A549 (cell line): ENCODE data around the gene NAA50. TPM values are rescaled to one million over a fixed set of nuclear protein-coding genes. Genes with fewer than 3 reads are reported as not detected.

Experiments
- ATAC-seq, 2 experiments: fragments of 200-7000 bp in 1 of 2; fragments of >200 bp in 1 of 2; cut with Nextera tagmentation in 1 of 2; cut with Tn5 transposase in 1 of 2; 3 replicates each; pipeline versions ENCODE4 v1.8.0 to v1.9.1; 2018 to 2020; ENCODE audit warnings: mild to moderate bottlenecking in 1 of 2, moderate library complexity in 1 of 2
- CTCF ChIA-PET: fragments of 300-600 bp; sonication (Branson Sonifier 250); formaldehyde crosslinking; extraction: SDS; loops from one replicate; lab custom pipeline; 2021; ENCODE audit warnings: antibody characterized with exemption, inconsistent platforms; lab: Yijun Ruan, JAX
- POLR2A ChIA-PET: fragments of 350-600 bp; formaldehyde crosslinking; extraction: SDS; loops from one replicate; lab custom pipeline; 2021; ENCODE audit warnings: antibody characterized with exemption, inconsistent platforms; lab: Yijun Ruan, JAX
- DNase-seq, 2 experiments: peaks; one replicate each; pipeline versions ENCODE4 v3.0.0 to v3.0.0-alpha.2; 2011 to 2016; ENCODE audit warnings: low read depth in 1 of 2, low spot score in 1 of 2
- FAIRE-seq: peaks from 2 replicates; lab custom pipeline; 2011; peaks lifted over from hg19 to GRCh38; lab: Jason Lieb, UNC
- H3K27ac ChIP-seq, 2 experiments: fragments of >200 bp; sonication (Bioruptor Twin); formaldehyde crosslinking; 3 replicates each; pipeline ENCODE4 v1.5.1; 2016 to 2017
- H3K4me1 ChIP-seq: fragments of >200 bp; sonication (Bioruptor Twin); formaldehyde crosslinking; 3 replicates; pipeline ENCODE4 v1.6.1; 2016
- H3K4me2 ChIP-seq: fragments of >200 bp; sonication (Bioruptor Twin); formaldehyde crosslinking; 3 replicates; pipeline ENCODE4 v1.6.1; 2016
- H3K4me3 ChIP-seq: fragments of >200 bp; sonication (Bioruptor Twin); formaldehyde crosslinking; 3 replicates; pipeline ENCODE4 v1.5.1; 2016
- H3K9me3 ChIP-seq: fragments of >200 bp; sonication (Bioruptor Twin); formaldehyde crosslinking; 3 replicates; pipeline ENCODE4 v1.6.1; 2016
- BHLHE40 ChIP-seq: IDR thresholded peaks from 2 replicates; pipeline ENCODE4 v1.6.1; 2012; ENCODE audit warnings: low read depth, low read length, inconsistent platforms
- CBX2 ChIP-seq: fragments of 200-600 bp; sonication (generic); IDR thresholded peaks from 2 replicates; pipeline ENCODE4 v1.6.1; 2016; ENCODE audit warnings: low read depth, mild to moderate bottlenecking, borderline replicate concordance
- CHD2 ChIP-seq: fragments of 150-350 bp; IDR thresholded peaks from 2 replicates; pipeline ENCODE4 v1.6.1; 2014; ENCODE audit warnings: low read length; ENCODE audit not compliant: partially characterized antibody
- EHMT2 ChIP-seq: fragments of 200-600 bp; sonication (generic); IDR thresholded peaks from 2 replicates; pipeline ENCODE4 v1.6.1; 2016; ENCODE audit warnings: antibody characterized with exemption, low read depth, mild to moderate bottlenecking, moderate library complexity
- FOSL2 ChIP-seq, 2 experiments: fragments of 450-650 bp in 1 of 2; fragments of >200 bp in 1 of 2; sonication (Bioruptor Twin) in 1 of 2; formaldehyde crosslinking; IDR thresholded peaks; 2 replicates each; pipeline versions ENCODE4 v1.5.0 to v1.6.1; 2016 to 2020; ENCODE audit warnings: mild to moderate bottlenecking in 1 of 2, moderate library complexity in 1 of 2
- FOXS1 ChIP-seq: fragments of 250-450 bp; sonication (Bioruptor Pico); IDR thresholded peaks from 2 replicates; pipeline ENCODE4 v1.5.0; 2020; ENCODE audit warnings: mild to moderate bottlenecking, moderate library complexity
- HDAC2 ChIP-seq: fragments of 200-600 bp; sonication (generic); IDR thresholded peaks from 2 replicates; pipeline ENCODE4 v1.6.1; 2016
- HOXB13 ChIP-seq: fragments of 250-450 bp; sonication (Bioruptor Pico); IDR thresholded peaks from 2 replicates; pipeline ENCODE4 v1.5.0; 2020; ENCODE audit warnings: low read depth, mild to moderate bottlenecking, moderate library complexity
- KDM1A ChIP-seq: fragments of 200-600 bp; sonication (generic); IDR thresholded peaks from 2 replicates; pipeline ENCODE4 v1.6.1; 2016; ENCODE audit warnings: low read depth, mild to moderate bottlenecking
- MAFK ChIP-seq: fragments of 450-650 bp; IDR thresholded peaks from 2 replicates; pipeline ENCODE4 v1.6.1; 2014; ENCODE audit not compliant: partially characterized antibody
- NFE2L2 ChIP-seq: fragments of 150-350 bp; conservative IDR thresholded peaks from 2 replicates; pipeline ENCODE4 v1.6.1; 2014; ENCODE audit warnings: low read length
- NPAS2 ChIP-seq: fragments of 250-450 bp; sonication (Bioruptor Pico); IDR thresholded peaks from 2 replicates; pipeline ENCODE4 v1.8.0; 2022; ENCODE audit warnings: mild to moderate bottlenecking, moderate library complexity, borderline replicate concordance
- POLR2A ChIP-seq: IDR thresholded peaks from 2 replicates; pipeline ENCODE4 v1.6.1; 2012; ENCODE audit warnings: mild to moderate bottlenecking, low read length
- RAD21 ChIP-seq, 2 experiments: fragments of >200 bp in 1 of 2; sonication (Bioruptor Twin) in 1 of 2; formaldehyde crosslinking in 1 of 2; IDR thresholded peaks in 1 of 2; conservative IDR thresholded peaks in 1 of 2; 2 replicates in 1 of 2; 3 replicates in 1 of 2; pipeline ENCODE4 v1.6.1; 2012 to 2018; ENCODE audit warnings: inconsistent platforms in 1 of 2
- RARB ChIP-seq: fragments of 250-450 bp; sonication (Bioruptor Pico); IDR thresholded peaks from 2 replicates; pipeline ENCODE4 v1.8.0; 2021; ENCODE audit warnings: mild to moderate bottlenecking, moderate library complexity
- RNF2 ChIP-seq: fragments of 200-600 bp; sonication (generic); IDR thresholded peaks from 2 replicates; pipeline ENCODE4 v1.6.1; 2016; ENCODE audit warnings: low read depth, mild to moderate bottlenecking, antibody characterized with exemption, moderate library complexity, borderline replicate concordance
- SREBF2 ChIP-seq: fragments of 450-650 bp; IDR thresholded peaks from 2 replicates; pipeline ENCODE4 v1.6.1; 2014; ENCODE audit warnings: mild to moderate bottlenecking, moderate library complexity
- TFCP2L1 ChIP-seq: fragments of 250-450 bp; sonication (Bioruptor Pico); IDR thresholded peaks from 2 replicates; pipeline ENCODE4 v1.5.0; 2021; ENCODE audit warnings: mild to moderate bottlenecking
- ZC3H11A ChIP-seq: fragments of 450-650 bp; IDR thresholded peaks from 2 replicates; pipeline ENCODE4 v1.6.1; 2014; ENCODE audit warnings: antibody characterized with exemption, mild to moderate bottlenecking
- ZNF302 ChIP-seq: fragments of 250-450 bp; sonication (Bioruptor Pico); IDR thresholded peaks from 2 replicates; pipeline ENCODE4 v1.9.0; 2021; ENCODE audit warnings: inconsistent platforms, mild to moderate bottlenecking, moderate library complexity
- ZSCAN20 ChIP-seq: fragments of 250-450 bp; sonication (Bioruptor Pico); IDR thresholded peaks from 2 replicates; pipeline ENCODE4 v1.8.0; 2022; ENCODE audit warnings: mild to moderate bottlenecking, moderate library complexity
- WGBS: methylation state at CpG from one replicate; pipeline ENCODE4 v1.1.6; 2017; ENCODE audit errors: missing lambda C conversion rate; 5-methylcytosine and 5-hydroxymethylcytosine counted together
- polyA plus RNA-seq, 4 experiments: library from polyadenylated mRNA; depleted of rRNA in 3 of 4; stranded (reverse); fragments of >200 nt; fragmentation: RNase III in 1 of 4; extraction: RNeasy Plus Mini Kit Qiagen cat#74134 plus additional on column Dnase treatment in 1 of 4; gene quantifications; 2 replicates in 3 of 4; 3 replicates in 1 of 4; pipeline ENCODE4 v1.2.3, GENCODE V29; 2011 to 2017
- TF ChIP-seq, protein P1 (sequence below): fragments of >200 bp; sonication (Bioruptor Twin); formaldehyde crosslinking; IDR thresholded peaks from 3 replicates; pipeline ENCODE4 v1.6.1; 2016
- TF ChIP-seq, protein P2 (sequence below): fragments of 200-600 bp; sonication (generic); IDR thresholded peaks from 2 replicates; pipeline ENCODE4 v1.6.1; 2016; ENCODE audit warnings: antibody characterized with exemption, mild to moderate bottlenecking, moderate library complexity
- TF ChIP-seq, protein P3 (sequence below): IDR thresholded peaks from 2 replicates; pipeline ENCODE4 v1.6.1; 2012
- TF ChIP-seq, protein P4 (sequence below): fragments of >200 bp; sonication (Bioruptor Twin); formaldehyde crosslinking; IDR thresholded peaks from 3 replicates; pipeline ENCODE4 v1.5.1; 2016

The NAA50 gene
- polyA plus RNA-seq, 2 of the 4 experiments (the other 2 are of a cell fraction): 141 to 180 TPM

DNA sequence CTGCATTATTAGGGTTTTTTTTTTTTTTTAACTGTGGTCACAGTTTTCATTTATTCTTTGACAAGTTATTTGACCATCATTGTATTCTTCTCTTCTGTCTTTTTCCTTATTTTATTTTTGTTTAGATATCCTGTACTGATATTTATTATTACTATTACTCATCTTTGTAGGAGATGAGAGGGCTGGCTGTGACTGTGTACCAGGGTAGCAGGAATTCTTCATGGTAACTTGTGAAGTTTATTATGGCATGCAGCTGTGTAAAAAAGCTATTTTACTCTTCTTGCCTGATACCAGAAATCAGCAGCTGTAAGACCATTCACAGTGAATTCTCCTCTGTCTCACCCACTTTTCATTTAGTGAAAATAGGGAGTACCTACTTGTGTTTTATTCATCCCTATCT is 45.3 kb upstream of the NAA50 start:
- H3K4me3 ChIP-seq: no peak overlapping the region
- ChIA-PET CTCF (interaction anchor here (0.9 to 2.4 kb wide), 3 partner anchors 11 to 55 kb away, joined by 3 to 7 read pairs (median 3); no protein-coding TSS in a partner anchor), POLR2A (interaction anchor here (0.7 kb wide), 1 partner anchor 1694 kb away, joined by 4 read pairs; no protein-coding TSS in a partner anchor)
- no peaks in the 10 kb centered on the region for H3K9me3 ChIP-seq
- no peaks in the 10 kb centered on the region for H3K4me1 ChIP-seq
- ATAC-seq (no peak), DNase-seq (no peak), FAIRE-seq (no peak)
- H3K27ac ChIP-seq: no peak overlapping the region
- no peak overlapping the region for H3K4me2 ChIP-seq
- no peak for TF ChIP-seq CHD2
- TF ChIP-seq HOXB13 (CRISPR knock-in tag): no peak
- no peak for TF ChIP-seq TFCP2L1 (CRISPR knock-in tag)
- TF ChIP-seq RARB (CRISPR knock-in tag): no peak
- no peak for TF ChIP-seq SREBF2
- no peak for TF ChIP-seq EHMT2
- no peak for TF ChIP-seq ZNF302 (CRISPR knock-in tag)
- TF ChIP-seq ZSCAN20 (CRISPR knock-in tag): no peak
- no peak for TF ChIP-seq CBX2
- TF ChIP-seq, protein P1, sequence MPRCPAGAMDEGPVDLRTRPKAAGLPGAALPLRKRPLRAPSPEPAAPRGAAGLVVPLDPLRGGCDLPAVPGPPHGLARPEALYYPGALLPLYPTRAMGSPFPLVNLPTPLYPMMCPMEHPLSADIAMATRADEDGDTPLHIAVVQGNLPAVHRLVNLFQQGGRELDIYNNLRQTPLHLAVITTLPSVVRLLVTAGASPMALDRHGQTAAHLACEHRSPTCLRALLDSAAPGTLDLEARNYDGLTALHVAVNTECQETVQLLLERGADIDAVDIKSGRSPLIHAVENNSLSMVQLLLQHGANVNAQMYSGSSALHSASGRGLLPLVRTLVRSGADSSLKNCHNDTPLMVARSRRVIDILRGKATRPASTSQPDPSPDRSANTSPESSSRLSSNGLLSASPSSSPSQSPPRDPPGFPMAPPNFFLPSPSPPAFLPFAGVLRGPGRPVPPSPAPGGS: no peak
- TF ChIP-seq MAFK: no peak
- no peak for TF ChIP-seq NFE2L2
- TF ChIP-seq FOXS1 (CRISPR knock-in tag): no peak
- no peak for TF ChIP-seq POLR2A
- TF ChIP-seq RAD21 (conservative IDR thresholded peaks at IDR 0.05 in 1 of 2, IDR thresholded peaks at IDR 0.05 in 1 of 2): no peak

DNA sequence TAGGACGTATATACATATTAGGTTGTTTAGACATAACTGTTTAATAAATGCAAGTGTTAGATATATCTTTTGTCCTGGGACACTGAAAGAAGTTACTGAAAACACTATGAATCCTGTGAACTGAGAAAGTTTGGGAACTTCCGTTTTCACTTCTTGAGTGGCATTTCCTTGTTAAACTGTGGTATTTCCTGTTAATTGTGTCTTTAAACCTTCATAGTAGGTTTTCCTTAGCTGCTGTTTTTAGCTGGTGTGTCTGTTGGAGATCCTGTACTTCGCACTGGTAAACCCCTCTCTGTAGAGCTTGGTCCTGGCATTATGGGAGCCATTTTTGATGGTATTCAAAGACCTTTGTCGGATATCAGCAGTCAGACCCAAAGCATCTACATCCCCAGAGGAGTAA is 37.9 kb upstream of the NAA50 start:
- FAIRE-seq: no peak
- Histone ChIP-seq H3K4me1 (peaks cover 9% of the 10 kb centered on the region; the same call in 2 of the 3 replicates), H3K27ac (no peak overlapping the region), H3K4me2 (no peak overlapping the region), H3K4me3 (no peak overlapping the region), H3K9me3 (no peaks in the 10 kb centered on the region)
- WGBS: 83% methylated on average over 4 of the region's 4 CpGs
- TF ChIP-seq RARB (CRISPR knock-in tag) (no peak), NPAS2 (no peak), FOSL2 (IDR thresholded peaks at IDR 0.05) (no peak), FOSL2 (CRISPR knock-in tag; IDR thresholded peaks at IDR 0.05) (no peak), ZC3H11A (no peak), HDAC2 (no peak), KDM1A (no peak), BHLHE40 (no peak), RNF2 (no peak)
- TF ChIP-seq, protein P2, sequence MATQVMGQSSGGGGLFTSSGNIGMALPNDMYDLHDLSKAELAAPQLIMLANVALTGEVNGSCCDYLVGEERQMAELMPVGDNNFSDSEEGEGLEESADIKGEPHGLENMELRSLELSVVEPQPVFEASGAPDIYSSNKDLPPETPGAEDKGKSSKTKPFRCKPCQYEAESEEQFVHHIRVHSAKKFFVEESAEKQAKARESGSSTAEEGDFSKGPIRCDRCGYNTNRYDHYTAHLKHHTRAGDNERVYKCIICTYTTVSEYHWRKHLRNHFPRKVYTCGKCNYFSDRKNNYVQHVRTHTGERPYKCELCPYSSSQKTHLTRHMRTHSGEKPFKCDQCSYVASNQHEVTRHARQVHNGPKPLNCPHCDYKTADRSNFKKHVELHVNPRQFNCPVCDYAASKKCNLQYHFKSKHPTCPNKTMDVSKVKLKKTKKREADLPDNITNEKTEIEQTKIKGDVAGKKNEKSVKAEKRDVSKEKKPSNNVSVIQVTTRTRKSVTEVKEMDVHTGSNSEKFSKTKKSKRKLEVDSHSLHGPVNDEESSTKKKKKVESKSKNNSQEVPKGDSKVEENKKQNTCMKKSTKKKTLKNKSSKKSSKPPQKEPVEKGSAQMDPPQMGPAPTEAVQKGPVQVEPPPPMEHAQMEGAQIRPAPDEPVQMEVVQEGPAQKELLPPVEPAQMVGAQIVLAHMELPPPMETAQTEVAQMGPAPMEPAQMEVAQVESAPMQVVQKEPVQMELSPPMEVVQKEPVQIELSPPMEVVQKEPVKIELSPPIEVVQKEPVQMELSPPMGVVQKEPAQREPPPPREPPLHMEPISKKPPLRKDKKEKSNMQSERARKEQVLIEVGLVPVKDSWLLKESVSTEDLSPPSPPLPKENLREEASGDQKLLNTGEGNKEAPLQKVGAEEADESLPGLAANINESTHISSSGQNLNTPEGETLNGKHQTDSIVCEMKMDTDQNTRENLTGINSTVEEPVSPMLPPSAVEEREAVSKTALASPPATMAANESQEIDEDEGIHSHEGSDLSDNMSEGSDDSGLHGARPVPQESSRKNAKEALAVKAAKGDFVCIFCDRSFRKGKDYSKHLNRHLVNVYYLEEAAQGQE: no peak
- TF ChIP-seq, protein P3, sequence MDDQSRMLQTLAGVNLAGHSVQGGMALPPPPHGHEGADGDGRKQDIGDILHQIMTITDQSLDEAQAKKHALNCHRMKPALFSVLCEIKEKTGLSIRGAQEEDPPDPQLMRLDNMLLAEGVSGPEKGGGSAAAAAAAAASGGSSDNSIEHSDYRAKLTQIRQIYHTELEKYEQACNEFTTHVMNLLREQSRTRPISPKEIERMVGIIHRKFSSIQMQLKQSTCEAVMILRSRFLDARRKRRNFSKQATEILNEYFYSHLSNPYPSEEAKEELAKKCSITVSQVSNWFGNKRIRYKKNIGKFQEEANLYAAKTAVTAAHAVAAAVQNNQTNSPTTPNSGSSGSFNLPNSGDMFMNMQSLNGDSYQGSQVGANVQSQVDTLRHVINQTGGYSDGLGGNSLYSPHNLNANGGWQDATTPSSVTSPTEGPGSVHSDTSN: no peak
- TF ChIP-seq, protein P4, sequence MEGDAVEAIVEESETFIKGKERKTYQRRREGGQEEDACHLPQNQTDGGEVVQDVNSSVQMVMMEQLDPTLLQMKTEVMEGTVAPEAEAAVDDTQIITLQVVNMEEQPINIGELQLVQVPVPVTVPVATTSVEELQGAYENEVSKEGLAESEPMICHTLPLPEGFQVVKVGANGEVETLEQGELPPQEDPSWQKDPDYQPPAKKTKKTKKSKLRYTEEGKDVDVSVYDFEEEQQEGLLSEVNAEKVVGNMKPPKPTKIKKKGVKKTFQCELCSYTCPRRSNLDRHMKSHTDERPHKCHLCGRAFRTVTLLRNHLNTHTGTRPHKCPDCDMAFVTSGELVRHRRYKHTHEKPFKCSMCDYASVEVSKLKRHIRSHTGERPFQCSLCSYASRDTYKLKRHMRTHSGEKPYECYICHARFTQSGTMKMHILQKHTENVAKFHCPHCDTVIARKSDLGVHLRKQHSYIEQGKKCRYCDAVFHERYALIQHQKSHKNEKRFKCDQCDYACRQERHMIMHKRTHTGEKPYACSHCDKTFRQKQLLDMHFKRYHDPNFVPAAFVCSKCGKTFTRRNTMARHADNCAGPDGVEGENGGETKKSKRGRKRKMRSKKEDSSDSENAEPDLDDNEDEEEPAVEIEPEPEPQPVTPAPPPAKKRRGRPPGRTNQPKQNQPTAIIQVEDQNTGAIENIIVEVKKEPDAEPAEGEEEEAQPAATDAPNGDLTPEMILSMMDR: no peak
- ChIA-PET CTCF (interaction anchor here (1.0 kb wide), 1 partner anchor 16 kb away, joined by 3 read pairs; no protein-coding TSS in a partner anchor), POLR2A (no interaction called here)
- no peak for ATAC-seq
- DNase-seq: no peak
